Breast epithelium (tissue), 3 donors: ENCODE measurements around the gene PNLIPRP2.

Source experiments
- CTCF ChIP-seq, 3 donors: fragments of 450-650 bp; IDR thresholded peaks; one replicate each; pipeline ENCODE4 v1.5.1; 2016 to 2017; ENCODE audit warnings: antibody characterized with exemption in 3 of 3, mild to moderate bottlenecking in 3 of 3, moderate library complexity in 3 of 3
- POLR2A ChIP-seq: fragments of 450-650 bp; IDR thresholded peaks from one replicate; pipeline ENCODE4 v1.6.1; 2016; ENCODE audit warnings: antibody characterized with exemption, mild to moderate bottlenecking, moderate library complexity
- POLR2AphosphoS5 ChIP-seq, 3 donors: sonication (generic); formaldehyde crosslinking; IDR thresholded peaks; one replicate each; pipeline ENCODE4 v1.6.1; 2017; ENCODE audit warnings: antibody characterized with exemption in 3 of 3

GRCh38 chr10:116689744-116690143 lies 69.0 kb downstream of the PNLIPRP2 start:
- TF ChIP-seq POLR2AphosphoS5 (IDR thresholded peaks at IDR 0.05) = no peak
- TF ChIP-seq CTCF (IDR thresholded peaks at IDR 0.05) = no peak
- no peak for TF ChIP-seq POLR2A
